PC-9 (cell line): ENCODE results near the gene USP50.

Experiments
- EZH2 ChIP-seq: fragments of 200-600 bp; sonication (generic); IDR thresholded peaks from 2 replicates; pipeline ENCODE4 v1.8.0; 2017; ENCODE audit warnings: antibody characterized with exemption, low read depth
- TF ChIP-seq, protein P1 (sequence below): fragments of 200-600 bp; sonication (generic); conservative IDR thresholded peaks from 2 replicates; pipeline ENCODE4 v1.6.1; 2017; ENCODE audit warnings: mixed run types, antibody characterized with exemption, mild to moderate bottlenecking, moderate library complexity

DNA sequence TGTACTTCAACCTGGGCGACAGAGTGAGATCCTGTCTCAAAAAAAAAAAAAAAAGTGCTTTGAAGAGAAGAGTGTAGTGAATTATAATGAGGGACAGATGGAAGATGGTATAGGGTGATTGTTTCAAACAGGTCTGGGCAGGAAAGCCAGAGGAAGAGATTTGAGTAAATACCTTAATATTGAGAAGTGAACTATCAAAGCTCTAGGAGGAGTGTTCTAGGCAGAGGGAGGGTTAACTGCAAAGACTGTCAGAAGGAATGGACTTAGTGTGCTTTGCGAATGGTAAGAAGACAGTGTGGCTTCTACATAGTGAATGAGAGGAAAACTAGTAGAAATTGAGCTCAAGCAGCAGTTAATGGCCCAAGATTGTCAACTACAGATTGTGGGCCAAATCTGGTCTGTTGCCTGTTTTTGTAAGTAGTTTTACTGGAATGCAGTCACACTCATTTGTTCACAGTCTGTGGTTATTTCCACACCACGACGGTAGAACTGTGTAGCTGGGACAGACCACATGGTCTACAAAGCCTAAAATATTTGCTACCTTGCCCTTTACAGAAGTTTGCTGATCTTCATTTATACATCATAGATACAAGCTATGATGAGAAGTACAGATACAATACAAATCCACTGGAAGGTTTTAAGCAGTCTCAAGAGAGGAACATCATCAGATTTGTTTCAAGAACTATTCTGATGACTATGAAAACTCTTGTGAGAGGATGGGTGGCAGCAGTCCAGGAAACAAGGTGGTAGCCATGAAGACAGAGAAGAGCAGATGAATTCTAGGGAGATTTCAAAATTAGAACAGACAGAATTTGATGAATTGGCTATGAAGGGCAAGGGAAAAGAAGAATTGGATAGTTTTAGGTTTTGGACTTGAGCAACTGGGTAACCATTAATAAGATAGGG is 16.5 kb upstream of the USP50 start:
- TF ChIP-seq, protein P1, sequence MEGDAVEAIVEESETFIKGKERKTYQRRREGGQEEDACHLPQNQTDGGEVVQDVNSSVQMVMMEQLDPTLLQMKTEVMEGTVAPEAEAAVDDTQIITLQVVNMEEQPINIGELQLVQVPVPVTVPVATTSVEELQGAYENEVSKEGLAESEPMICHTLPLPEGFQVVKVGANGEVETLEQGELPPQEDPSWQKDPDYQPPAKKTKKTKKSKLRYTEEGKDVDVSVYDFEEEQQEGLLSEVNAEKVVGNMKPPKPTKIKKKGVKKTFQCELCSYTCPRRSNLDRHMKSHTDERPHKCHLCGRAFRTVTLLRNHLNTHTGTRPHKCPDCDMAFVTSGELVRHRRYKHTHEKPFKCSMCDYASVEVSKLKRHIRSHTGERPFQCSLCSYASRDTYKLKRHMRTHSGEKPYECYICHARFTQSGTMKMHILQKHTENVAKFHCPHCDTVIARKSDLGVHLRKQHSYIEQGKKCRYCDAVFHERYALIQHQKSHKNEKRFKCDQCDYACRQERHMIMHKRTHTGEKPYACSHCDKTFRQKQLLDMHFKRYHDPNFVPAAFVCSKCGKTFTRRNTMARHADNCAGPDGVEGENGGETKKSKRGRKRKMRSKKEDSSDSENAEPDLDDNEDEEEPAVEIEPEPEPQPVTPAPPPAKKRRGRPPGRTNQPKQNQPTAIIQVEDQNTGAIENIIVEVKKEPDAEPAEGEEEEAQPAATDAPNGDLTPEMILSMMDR = no peak
- no peak for TF ChIP-seq EZH2
